GM19238 (cell line): Measurements from ENCODE around the gene TOLLIP.
"Not testable (repeated sequence)": the region's sequence is repeated elsewhere in the genome, so short reads cannot be mapped to it uniquely, and the experiment has no call there.

Experiments
- DNase-seq: peaks from one replicate; pipeline ENCODE4 v3.0.0; 2011; ENCODE audit warnings: low spot score; ENCODE audit not compliant: insufficient read length

TOLLIP gene

GRCh38 chr11:1250411-1250810 is 59.0 kb downstream of the TOLLIP start:
- DNase-seq: not testable (repeated sequence)

GRCh38 chr11:1248951-1249350 is 60.5 kb downstream of the TOLLIP start:
- not testable (repeated sequence) for DNase-seq

GRCh38 chr11:1247026-1247425 is 62.4 kb downstream of the TOLLIP start:
- DNase-seq: not testable (repeated sequence)

- not testable (repeated sequence) for DNase-seq
These were observed 63.1 kb downstream of the TOLLIP start for GRCh38 chr11:1246301-1246700.

GRCh38 chr11:1245717-1246116 is 63.7 kb downstream of the TOLLIP start:
- not testable (repeated sequence) for DNase-seq

GRCh38 chr11:1244557-1244956 is 64.9 kb downstream of the TOLLIP start:
- not testable (repeated sequence) for DNase-seq

GRCh38 chr11:1243521-1243920 is 65.9 kb downstream of the TOLLIP start:
- DNase-seq: not testable (repeated sequence)

GRCh38 chr11:1242751-1243150 is 66.7 kb downstream of the TOLLIP start:
- not testable (repeated sequence) for DNase-seq

GRCh38 chr11:1242289-1242688 is 67.1 kb downstream of the TOLLIP start:
- no peak for DNase-seq

- no peak for DNase-seq
These were observed 67.7 kb downstream of the TOLLIP start for GRCh38 chr11:1241706-1242105.

- no peak for DNase-seq
These were observed 68.7 kb downstream of the TOLLIP start for GRCh38 chr11:1240771-1241170.

- DNase-seq: no peak
These were observed 69.7 kb downstream of the TOLLIP start for GRCh38 chr11:1239596-1240205.

GRCh38 chr11:1238767-1239595 is 70.5 kb downstream of the TOLLIP start:
- DNase-seq: no peak

- no peak for DNase-seq
These were observed 71.6 kb downstream of the TOLLIP start for GRCh38 chr11:1237851-1238250.

GRCh38 chr11:1237128-1237580 is 72.3 kb downstream of the TOLLIP start:
- no peak for DNase-seq

- no peak for DNase-seq
These were observed 72.9 kb downstream of the TOLLIP start for GRCh38 chr11:1236316-1237127.

- DNase-seq: no peak
These were observed 73.5 kb downstream of the TOLLIP start for GRCh38 chr11:1235901-1236315.

GRCh38 chr11:1235306-1235900 is 74.0 kb downstream of the TOLLIP start:
- DNase-seq: no peak

GRCh38 chr11:1234771-1235305 is 74.6 kb downstream of the TOLLIP start:
- DNase-seq: no peak

- DNase-seq: no peak
These were observed 75.2 kb downstream of the TOLLIP start for GRCh38 chr11:1234054-1234720.
